Osteocyte (in vitro differentiated cells): ENCODE measurements around the gene NKX3-2. TPM values are rescaled to one million over a fixed set of nuclear protein-coding genes. Genes with fewer than 3 reads are reported as not detected.

ENCODE experiments used
- DNase-seq: peaks from one replicate; pipeline ENCODE4 v3.0.0; 2021; ENCODE audit warnings: mixed read lengths; ENCODE audit not compliant: unreplicated experiment; ENCODE audit errors: extremely low spot score
- H3K27ac Mint-ChIP-seq: one replicate; pipeline ENCODE4 v1.8.0; 2021; ENCODE audit warnings: mild to moderate bottlenecking, mixed read lengths; ENCODE audit not compliant: unreplicated experiment
- H3K27me3 Mint-ChIP-seq: one replicate; pipeline ENCODE4 v1.8.0; 2021; ENCODE audit warnings: mixed read lengths; ENCODE audit not compliant: unreplicated experiment
- H3K36me3 Mint-ChIP-seq: one replicate; pipeline ENCODE4 v1.8.0; 2021; ENCODE audit warnings: mixed read lengths; ENCODE audit not compliant: unreplicated experiment
- H3K4me1 Mint-ChIP-seq: one replicate; pipeline ENCODE4 v1.8.0; 2021; ENCODE audit warnings: mixed read lengths; ENCODE audit not compliant: unreplicated experiment
- H3K4me3 Mint-ChIP-seq: one replicate; pipeline ENCODE4 v1.8.0; 2021; ENCODE audit warnings: mild to moderate bottlenecking, moderate library complexity, mixed read lengths; ENCODE audit not compliant: unreplicated experiment
- H3K9me3 Mint-ChIP-seq: one replicate; pipeline ENCODE4 v1.8.0; 2021; ENCODE audit warnings: mixed read lengths; ENCODE audit not compliant: unreplicated experiment
- CTCF ChIP-seq: fragments of 200-600 bp; sonication (generic); IDR thresholded peaks from 2 replicates; pipeline ENCODE4 v1.5.0; 2021; ENCODE audit warnings: antibody characterized with exemption, mild to moderate bottlenecking, moderate library complexity
- total RNA-seq: library from RNA; stranded (reverse); gene quantifications from 2 replicates; pipeline ENCODE4 v1.2.1, GENCODE V29; 2021

Gene NKX3-2
- total RNA-seq, 1 donor from 2014 or later = 2.9 TPM

GRCh38 chr4:13525606-13526281 is 18.6 kb downstream of the NKX3-2 start:
- Mint-ChIP-seq H3K27me3 (peaks cover 55% of the 10 kb centered on the region), H3K27ac (no peak overlapping the region), H3K4me1 (no peaks in the 10 kb centered on the region), H3K4me3 (no peak overlapping the region), H3K36me3 (no peaks in the 10 kb centered on the region), H3K9me3 (no peaks in the 10 kb centered on the region)
- no peak for DNase-seq
- no peak for TF ChIP-seq CTCF

- Mint-ChIP-seq H3K27me3 (peaks cover 56% of the 10 kb centered on the region), H3K27ac (no peak overlapping the region), H3K4me3 (no peak overlapping the region), H3K4me1 (no peaks in the 10 kb centered on the region), H3K36me3 (no peaks in the 10 kb centered on the region), H3K9me3 (no peaks in the 10 kb centered on the region)
- TF ChIP-seq CTCF = no peak
- peak; percentile 71 for DNase-seq
Observed at GRCh38 chr4:13524504-13525243, 19.6 kb downstream of the NKX3-2 start.

GRCh38 chr4:13523591-13524503 is 20.5 kb downstream of the NKX3-2 start:
- no peaks in the 10 kb centered on the region for H3K36me3 Mint-ChIP-seq
- no peaks in the 10 kb centered on the region for H3K4me1 Mint-ChIP-seq
- peaks cover 57% of the 10 kb centered on the region for H3K27me3 Mint-ChIP-seq
- TF ChIP-seq CTCF = no peak
- no peak overlapping the region for H3K27ac Mint-ChIP-seq
- peak; percentile 75 for DNase-seq
- no peak overlapping the region for H3K4me3 Mint-ChIP-seq
- H3K9me3 Mint-ChIP-seq = no peaks in the 10 kb centered on the region

GRCh38 chr4:13523105-13523477 is 21.2 kb downstream of the NKX3-2 start:
- no peak for DNase-seq

More at GRCh38 chr4:13523105-13523477, 21.2 kb downstream of the NKX3-2 start:
- TF ChIP-seq CTCF = no peak
- H3K27me3 Mint-ChIP-seq = peaks cover 51% of the 10 kb centered on the region
- H3K36me3 Mint-ChIP-seq = no peaks in the 10 kb centered on the region
- H3K9me3 Mint-ChIP-seq = no peaks in the 10 kb centered on the region
- H3K27ac Mint-ChIP-seq = no peak overlapping the region
- H3K4me1 Mint-ChIP-seq = no peaks in the 10 kb centered on the region
- H3K4me3 Mint-ChIP-seq = no peak overlapping the region
